Dermis blood vessel endothelial cell (primary cell): ENCODE results near the gene TTC39A. TPM values are rescaled to one million over a fixed set of nuclear protein-coding genes. Genes with fewer than 3 reads are reported as not detected.

Source experiments
- DNase-seq: peaks from one replicate; pipeline ENCODE4 v3.0.0; 2010
- total RNA-seq: library from RNA; depleted of rRNA; stranded (reverse); fragments of >200 nt; gene quantifications from 2 replicates; pipeline ENCODE4 v1.2.3, GENCODE V29; 2014

TTC39A gene
- total RNA-seq: 2.9 and 4.1 TPM in 2 replicates

- no peak for DNase-seq
These were observed at the start of gene TTC39A for GRCh38 chr1:51330331-51331201. TSS of gene TTC39A (minus strand) at chr1:51330562. CDS start at chr1:51330477, 85 bp downstream.

DNA sequence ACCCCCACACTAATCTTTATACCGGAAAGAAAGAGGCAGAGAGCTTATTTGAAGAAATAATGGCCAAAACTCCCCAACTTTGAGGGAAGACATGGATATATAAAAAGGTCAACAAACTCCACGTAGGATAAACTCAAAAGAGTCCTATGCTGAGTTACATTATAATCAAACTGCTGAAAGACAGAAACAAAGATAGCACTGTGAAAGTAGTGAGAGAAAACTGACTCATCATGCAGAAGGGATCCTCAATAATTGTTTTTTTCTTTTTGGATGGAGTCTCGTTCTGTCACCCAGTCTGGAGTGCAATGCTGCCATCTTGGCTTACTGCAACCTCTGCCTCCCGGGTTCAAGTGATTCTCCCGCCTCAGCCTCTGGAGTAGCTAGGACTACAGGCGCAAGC is 48.5 kb upstream of the TTC39A start:
- no peak for DNase-seq

DNA sequence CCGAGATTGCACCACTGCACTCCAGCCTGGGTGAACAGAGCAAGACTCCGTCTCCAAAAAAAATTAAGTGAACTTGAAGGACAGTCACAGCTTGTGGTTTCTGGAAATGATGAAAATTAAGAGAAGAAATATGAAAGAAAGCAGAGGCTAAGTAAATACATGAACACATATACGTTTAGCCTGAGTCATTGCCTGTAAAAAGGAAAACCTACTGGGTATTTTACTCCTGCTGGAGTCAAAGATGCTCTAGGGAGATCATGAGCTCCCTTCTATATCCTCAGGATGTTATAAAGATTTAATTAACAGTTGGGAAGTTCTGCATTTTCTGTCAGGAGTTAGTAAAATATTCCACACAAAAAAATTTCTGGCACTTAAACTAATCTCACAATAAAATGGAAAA is 43.5 kb upstream of the TTC39A start:
- no peak for DNase-seq

DNA sequence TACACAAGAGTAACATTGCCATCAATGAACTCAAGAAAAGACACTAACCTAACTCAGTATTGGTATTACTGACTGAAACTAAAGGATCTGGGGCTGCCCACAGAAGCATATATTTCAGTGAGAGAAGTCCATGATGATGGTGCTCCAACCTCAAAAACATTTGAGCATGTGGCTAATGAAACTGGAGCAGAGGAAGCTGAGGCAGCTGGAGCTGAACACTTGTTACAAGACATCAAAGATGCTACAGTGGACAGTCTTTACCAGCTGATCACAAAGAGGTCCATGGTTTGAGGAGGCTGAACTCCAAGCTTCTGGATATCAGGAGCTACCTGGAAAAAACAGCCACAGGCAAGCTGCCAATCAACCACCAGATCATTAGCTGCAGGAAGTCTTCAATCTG is 42.2 kb upstream of the TTC39A start:
- no peak for DNase-seq

- no peak for DNase-seq
These were observed 38.8 kb upstream of the TTC39A start for GRCh38 chr1:51369171-51369570.

DNA sequence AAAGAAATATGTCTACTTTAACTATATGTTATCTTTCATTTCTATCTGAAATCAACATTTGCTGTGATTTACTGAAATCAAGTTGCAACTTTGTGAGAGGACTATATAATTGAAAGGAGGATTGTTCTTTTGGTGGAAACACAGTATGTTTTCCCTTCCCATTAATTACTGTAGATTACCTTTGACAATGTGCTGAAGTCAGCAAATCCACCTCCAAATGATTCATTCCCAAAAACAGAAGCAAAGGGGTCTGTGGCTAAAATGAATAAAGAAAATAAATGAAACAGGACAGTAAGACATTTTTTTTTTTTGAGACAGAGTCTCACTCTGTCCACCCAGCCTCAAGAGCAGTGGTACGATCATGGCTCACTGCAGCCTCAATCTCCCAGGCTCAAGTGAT is 35.4 kb upstream of the TTC39A start:
- DNase-seq: no peak

DNA sequence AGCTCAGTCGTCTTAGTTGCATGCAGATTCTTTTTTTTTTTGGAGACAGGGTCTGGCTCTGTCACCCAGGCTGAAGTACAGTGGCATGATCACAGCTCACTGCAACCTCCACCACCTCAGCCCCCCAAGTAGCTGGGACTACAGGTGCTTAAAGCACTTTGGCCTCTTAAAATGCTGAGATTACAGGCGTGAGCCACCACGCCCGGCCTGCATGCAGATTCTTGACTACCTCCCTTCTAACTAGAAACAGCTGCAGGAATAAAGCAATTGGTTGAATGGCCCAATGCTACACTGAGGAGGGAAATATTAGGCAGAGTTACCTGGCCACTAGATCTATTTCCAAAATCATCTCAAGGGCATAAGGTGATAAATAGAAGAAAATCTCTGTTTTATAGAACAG is 29.5 kb upstream of the TTC39A start:
- no peak for DNase-seq

DNA sequence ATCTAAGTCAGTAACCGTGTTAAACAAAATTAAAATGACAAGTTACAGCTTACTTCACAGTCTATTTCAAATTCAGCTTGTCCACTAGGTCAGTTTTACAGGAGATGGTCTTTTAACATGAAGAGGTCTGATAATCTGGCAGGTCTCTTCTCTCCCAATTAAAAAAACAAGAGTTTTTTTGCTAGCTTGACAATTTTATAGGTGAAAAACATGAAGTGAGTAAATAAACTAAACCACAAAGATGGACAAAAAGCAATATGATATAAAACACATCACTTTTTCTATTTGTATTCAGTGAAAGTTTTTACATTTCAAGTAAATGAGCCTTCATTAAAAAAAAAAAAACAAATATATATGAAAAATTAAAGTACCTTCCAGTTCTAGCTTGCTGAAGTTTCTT is 25.0 kb upstream of the TTC39A start:
- no peak for DNase-seq

DNA sequence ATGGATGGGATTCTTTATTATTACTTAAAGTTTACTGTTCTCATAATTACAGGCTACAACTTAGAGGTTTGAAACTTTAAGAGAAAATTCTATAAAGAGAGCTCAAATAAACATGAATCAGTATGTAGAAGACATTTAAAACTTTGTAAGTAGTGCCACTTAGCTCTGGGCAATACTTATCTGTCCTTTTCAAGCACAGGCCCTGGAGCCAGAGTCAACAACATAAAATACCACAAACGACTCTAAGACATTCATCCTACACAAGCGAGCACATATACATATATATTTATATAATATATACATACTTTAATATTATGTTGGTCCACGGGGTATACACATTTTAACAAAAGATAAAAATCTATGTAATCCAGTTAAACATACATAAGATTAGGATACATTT is 24.1 kb upstream of the TTC39A start:
- no peak for DNase-seq

- no peak for DNase-seq
These were observed 21.5 kb upstream of the TTC39A start for GRCh38 chr1:51351907-51352306.

DNA sequence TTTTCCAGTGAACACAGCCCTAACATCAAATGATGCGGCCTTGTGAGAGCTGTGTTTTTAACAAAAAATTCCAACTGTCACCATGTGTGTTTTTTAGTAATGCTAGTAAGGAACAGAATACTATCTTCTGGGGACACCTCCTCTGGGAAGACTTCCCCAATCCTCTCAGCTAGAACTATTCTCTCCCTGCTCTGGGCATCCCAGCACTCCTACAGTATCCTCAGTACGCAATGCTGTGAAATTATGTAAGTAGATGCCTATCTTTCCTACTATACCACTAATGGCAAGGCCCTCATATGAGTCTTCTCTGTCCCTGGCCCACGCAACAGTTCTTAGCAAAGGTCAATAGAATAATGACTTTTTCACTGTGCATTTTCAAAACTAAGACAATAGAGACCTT is 19.5 kb upstream of the TTC39A start:
- no peak for DNase-seq

DNA sequence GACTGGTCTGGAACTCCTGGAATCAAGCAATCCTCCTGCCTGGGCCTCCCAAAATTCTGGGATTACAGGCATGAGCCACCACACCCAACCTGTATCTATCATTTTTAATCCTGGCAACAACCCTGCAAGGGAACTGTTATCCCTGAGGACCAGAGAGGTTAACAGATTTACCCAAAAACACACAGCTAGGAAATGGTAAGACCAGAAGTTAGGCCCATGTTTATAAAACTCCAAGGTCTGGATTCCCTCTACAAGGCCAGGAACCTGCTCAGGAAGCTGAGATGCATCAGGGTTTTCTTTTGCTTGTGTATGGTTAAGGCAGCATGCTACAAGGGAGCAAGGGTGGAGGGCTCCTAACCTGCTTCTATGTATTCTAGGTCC is 17.8 kb upstream of the TTC39A start:
- DNase-seq: no peak

GRCh38 chr1:51347398-51348146 is 17.2 kb upstream of the TTC39A start:
- no peak for DNase-seq

DNA sequence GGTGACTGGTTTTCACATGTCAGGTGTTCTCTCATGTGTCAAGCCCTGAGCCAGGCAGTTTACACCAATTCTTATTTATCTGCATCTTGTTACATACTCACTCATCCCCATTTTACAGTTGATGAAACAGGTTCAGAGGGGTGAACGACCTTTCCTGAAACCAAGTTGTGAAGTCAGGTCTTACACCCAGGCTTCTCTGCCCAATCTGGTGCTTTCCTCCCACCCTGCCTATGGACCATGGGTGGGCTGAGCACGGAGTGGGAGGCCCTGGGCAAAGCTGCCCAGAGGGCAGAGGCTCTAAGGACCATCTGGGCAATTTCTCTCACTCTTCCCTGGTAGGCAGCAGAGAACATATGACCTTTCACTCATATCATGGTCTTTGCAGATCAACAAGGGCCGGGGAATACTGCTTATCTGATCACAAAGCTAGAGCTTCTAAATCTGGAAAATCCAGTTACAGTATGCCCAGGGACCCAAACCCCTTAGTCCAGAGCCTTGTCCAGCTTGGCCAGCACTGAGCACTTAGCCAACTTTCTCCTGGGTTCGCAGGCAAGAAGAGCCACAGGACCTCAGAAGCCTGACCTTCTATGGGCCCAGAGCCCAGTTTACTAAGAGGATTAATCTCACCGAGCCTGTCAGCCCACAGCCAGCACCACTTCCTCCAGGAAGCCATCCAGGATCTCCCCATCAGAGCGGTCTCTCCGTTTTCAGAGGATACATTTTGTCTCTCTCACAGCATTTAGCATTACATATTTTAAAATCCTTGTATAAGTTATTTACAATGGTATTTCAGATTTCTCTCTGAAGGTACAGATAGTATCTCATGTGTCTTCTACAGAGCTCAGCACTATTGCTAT is 16.0 kb upstream of the TTC39A start:
- DNase-seq: no peak

DNA sequence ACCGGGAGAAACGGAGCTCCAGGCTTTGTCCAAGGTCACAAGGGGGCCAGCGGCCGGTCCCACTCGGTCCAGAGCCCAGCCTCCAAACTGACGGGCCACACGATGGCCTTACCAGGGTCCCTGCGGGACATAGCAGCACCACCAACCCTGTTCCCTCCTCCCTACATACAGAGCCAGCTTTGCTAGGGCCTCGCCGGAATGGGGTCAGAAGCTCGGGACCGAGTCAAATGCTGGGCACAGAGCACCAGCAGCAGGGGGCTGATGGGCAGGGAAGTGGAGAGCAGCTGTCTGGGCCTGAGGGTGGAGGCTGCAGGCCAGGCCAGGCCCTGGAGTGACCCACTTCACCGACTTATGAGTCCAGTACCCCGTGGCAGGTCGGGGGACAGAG is 14.9 kb upstream of the TTC39A start:
- DNase-seq: no peak

DNA sequence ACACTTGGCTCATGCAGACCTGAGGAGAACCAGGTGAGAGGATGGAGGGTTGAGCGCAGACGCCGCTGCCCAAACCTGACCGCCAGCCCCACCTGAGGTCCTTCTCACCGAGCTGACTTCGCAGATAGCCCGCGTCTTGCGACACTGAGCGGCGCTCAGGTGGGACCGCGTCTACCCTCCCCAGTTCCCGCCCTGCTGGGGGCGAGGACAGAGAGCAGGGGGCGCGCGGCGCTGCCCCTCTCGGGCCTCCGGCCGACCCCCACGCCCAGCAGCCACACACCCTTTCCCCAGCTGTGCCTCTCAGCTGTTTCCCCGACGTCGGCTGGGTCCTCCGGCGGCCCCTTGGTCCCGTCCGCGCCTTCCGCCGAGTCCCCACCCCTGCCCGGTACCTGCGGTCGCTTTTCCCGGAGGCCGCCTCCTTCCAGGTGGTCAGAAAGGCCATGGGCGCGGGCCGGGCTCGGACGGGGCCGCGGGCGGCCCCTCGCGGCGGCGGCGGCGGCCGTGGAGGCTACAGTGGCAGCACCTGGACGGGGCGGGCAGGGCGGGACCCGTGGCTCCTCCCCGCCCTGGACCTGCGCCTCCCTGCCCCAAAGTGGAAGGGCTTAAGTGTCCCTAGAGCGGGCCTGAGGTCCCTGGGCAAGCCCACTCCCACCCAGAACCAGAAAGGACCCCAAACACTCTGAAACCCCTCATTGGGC is 14.4 kb upstream of the TTC39A start:
- DNase-seq: no peak

DNA sequence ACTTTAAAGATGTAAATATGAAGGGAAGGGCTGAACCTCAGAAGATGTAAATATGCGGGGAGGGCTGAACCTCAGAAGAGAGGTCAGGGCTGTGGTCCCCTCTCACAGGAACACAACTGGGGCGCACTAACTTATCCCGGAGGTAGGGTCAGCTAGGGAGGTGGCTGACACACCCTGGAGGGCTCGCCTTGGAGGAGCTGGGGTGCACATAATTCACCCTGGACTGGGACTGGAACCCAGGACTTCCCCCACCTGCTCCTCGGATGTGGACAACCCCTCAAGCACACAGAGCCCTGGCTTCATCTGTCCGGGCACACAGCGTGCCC is 13.9 kb upstream of the TTC39A start:
- DNase-seq: no peak

DNA sequence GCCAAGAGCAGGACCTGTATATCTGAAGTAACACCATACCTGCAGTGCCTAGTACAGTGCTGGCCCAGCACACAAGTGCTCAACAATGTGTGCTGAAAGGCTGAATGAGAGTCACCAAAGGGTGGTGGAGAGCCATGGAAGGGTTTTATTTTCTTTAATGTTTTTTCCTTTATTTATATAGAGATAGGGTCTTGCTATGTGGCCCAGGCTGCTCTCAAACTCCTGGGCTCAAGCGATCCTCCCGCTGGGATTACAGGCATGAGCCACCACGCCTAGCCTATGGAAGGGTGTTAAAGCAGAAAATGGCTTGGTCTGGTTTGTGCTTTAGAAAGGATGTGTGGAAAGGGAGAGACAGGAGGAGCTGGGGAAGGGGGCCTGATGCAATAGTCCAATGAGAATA is 13.3 kb upstream of the TTC39A start:
- DNase-seq: no peak

GRCh38 chr1:51342591-51343206 is 12.3 kb upstream of the TTC39A start:
- no peak for DNase-seq

DNA sequence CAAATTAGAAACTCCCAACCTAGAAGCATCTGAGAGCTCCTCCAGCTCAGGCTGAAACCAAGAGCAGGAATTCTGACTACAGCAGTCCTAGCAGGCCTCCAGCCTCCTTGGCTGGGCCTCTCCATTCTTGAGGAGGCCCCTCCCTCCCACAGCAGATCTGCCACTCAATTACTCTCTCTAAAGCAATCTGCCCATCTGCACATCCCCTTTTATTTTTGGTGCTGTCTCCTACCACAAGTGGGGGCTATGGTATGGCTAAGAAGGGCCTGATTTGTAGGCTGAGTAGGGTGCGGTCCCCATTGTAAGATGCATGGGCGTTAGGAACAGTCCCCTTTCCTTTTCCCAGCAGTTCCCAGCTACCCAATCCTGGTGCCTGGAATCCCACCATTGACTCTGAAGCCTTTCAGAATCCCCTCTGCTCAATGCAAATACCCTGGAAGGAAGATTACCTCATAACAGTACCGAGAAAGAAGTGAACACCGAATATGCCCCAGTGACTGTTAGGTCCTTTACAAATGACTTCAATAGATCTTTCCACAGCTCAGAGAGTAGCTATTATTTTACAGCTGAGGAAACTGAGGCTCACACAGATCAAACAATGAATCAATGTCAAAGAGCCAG is 11.6 kb upstream of the TTC39A start:
- no peak for DNase-seq

DNA sequence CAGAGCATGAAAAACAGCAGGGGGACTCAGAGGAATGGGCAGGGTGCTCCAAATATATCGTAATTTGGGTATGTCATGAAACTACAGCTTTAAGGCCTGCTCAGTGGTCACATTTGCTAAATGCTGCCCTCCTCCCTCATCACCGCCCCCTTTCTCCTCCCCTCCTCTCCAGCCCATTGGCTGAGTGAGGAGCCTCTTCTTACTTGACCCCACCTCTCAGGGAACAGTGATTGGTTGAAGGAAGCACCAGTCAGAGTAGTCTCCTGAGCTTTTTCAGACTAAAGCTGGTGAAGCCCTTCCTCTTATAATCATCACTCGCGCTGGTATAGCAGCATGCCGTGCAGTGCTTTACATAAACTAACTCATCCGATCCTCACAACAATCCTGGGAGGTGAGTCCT is 10.0 kb upstream of the TTC39A start:
- DNase-seq: no peak

DNA sequence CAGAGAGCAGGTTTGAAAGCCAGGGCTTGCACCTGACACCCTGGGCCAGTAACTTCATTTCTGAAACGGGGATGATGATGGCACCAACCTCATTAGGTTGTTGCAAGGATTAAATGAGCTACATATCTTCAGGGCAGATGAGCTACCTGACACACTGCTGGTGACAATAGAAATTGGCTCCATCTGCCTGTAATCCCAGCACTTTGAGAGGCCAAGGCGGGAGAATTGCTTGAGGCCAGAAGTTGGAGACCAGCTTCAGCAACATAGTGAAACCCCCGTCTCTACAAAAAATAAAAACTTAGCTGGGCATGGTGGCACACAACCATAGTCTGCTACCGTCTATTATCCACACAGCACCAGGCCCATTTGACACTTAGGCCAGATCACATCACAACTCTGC is 6.3 kb upstream of the TTC39A start:
- no peak for DNase-seq
